IMR-90 (cell line): Measurements from ENCODE around the gene DAB1. TPM values are rescaled to one million over a fixed set of nuclear protein-coding genes. Genes with fewer than 3 reads are reported as not detected.

ENCODE experiments used
- ATAC-seq: fragments of 200-7000 bp; cut with Tn5 transposase; 2 replicates; pipeline ENCODE4 v1.9.1; 2020; ENCODE audit warnings: low read depth, mild to moderate bottlenecking, moderate library complexity
- BruUV-seq: library from RNA; stranded (reverse); fragments of 400-500 nt; replicated peaks from 2 replicates; lab custom pipeline; 2021; lab: Mats Ljungman, UMichigan
- CTCF ChIA-PET: fragments of 300-600 bp; formaldehyde crosslinking; extraction: SDS; loops from one replicate; lab custom pipeline; 2021; ENCODE audit warnings: antibody characterized with exemption; lab: Yijun Ruan, JAX
- POLR2A ChIA-PET: fragments of 300-600 bp; sonication (Branson Sonifier 250); formaldehyde crosslinking; loops from one replicate; lab custom pipeline; 2022; ENCODE audit warnings: antibody characterized with exemption; ENCODE audit not compliant: unreplicated experiment; lab: Charles Lee
- DNase-seq: peaks from one replicate; pipeline ENCODE4 v3.0.0; 2013
- H2AFZ ChIP-seq: replicated peaks from 2 replicates; pipeline ENCODE3; 2013; ENCODE audit warnings: low read length, mild to moderate bottlenecking; ENCODE audit not compliant: poor library complexity
- H2AK5ac ChIP-seq: 2 replicates; pipeline ENCODE4 v1.6.1; 2013; ENCODE audit warnings: low read depth, low read length, inconsistent platforms
- H2AK9ac ChIP-seq: replicated peaks from 2 replicates; pipeline ENCODE3; 2013; ENCODE audit warnings: mild to moderate bottlenecking, low read depth, low read length, moderate library complexity; ENCODE audit not compliant: poor library complexity
- H2BK120ac ChIP-seq: 2 replicates; pipeline ENCODE4 v1.6.1; 2013; ENCODE audit warnings: low read depth, low read length, inconsistent platforms
- H2BK15ac ChIP-seq: 3 replicates; pipeline ENCODE4 v1.6.1; 2013; ENCODE audit warnings: low read depth, low read length, inconsistent platforms
- H2BK20ac ChIP-seq: 2 replicates; pipeline ENCODE4 v1.6.1; 2013; ENCODE audit warnings: low read depth, mild to moderate bottlenecking, inconsistent platforms, low read length, moderate library complexity
- H2BK5ac ChIP-seq: 2 replicates; pipeline ENCODE4 v1.6.1; 2013; ENCODE audit warnings: mild to moderate bottlenecking, low read depth, low read length, inconsistent platforms; ENCODE audit not compliant: poor library complexity, severe bottlenecking
- H3K14ac ChIP-seq: replicated peaks from 2 replicates; pipeline ENCODE4 v1.6.1; 2013; ENCODE audit warnings: low read depth, low read length, inconsistent platforms
- H3K18ac ChIP-seq: 2 replicates; pipeline ENCODE4 v1.6.1; 2013; ENCODE audit warnings: low read depth, low read length, control low read depth
- H3K23ac ChIP-seq: 2 replicates; pipeline ENCODE4 v1.6.1; 2013; ENCODE audit warnings: low read depth, low read length, inconsistent platforms
- H3K27ac ChIP-seq: 2 replicates; pipeline ENCODE4 v1.5.1; 2013; ENCODE audit warnings: mild to moderate bottlenecking, control low read depth, low read length; ENCODE audit not compliant: insufficient read depth
- H3K27me3 ChIP-seq: 2 replicates; pipeline ENCODE4 v1.6.1; 2013; ENCODE audit warnings: low read length; ENCODE audit not compliant: control insufficient read depth, insufficient read depth
- H3K36me3 ChIP-seq: 2 replicates; pipeline ENCODE4 v1.6.1; 2013; ENCODE audit warnings: low read length, mixed read lengths; ENCODE audit not compliant: control insufficient read depth, insufficient read depth
- H3K4ac ChIP-seq: 2 replicates; pipeline ENCODE4 v1.6.1; 2013; ENCODE audit warnings: low read depth, low read length, inconsistent platforms
- H3K4me1 ChIP-seq: 2 replicates; pipeline ENCODE4 v1.6.1; 2013; ENCODE audit warnings: low read length, mixed read lengths; ENCODE audit not compliant: control insufficient read depth, insufficient read depth
- H3K4me2 ChIP-seq: 2 replicates; pipeline ENCODE4 v1.6.1; 2013; ENCODE audit warnings: low read depth, mild to moderate bottlenecking, control low read depth, low read length, moderate library complexity
- H3K4me3 ChIP-seq: 2 replicates; pipeline ENCODE4 v1.5.1; 2013; ENCODE audit warnings: low read depth, mild to moderate bottlenecking, control low read depth, low read length, moderate library complexity; ENCODE audit not compliant: insufficient read depth
- H3K56ac ChIP-seq: 2 replicates; pipeline ENCODE4 v1.6.1; 2013; ENCODE audit warnings: low read length, inconsistent platforms; ENCODE audit not compliant: insufficient read depth; ENCODE audit errors: extremely low read depth
- H3K79me1 ChIP-seq, 2 experiments: 2 replicates each; pipeline ENCODE4 v1.6.1; 2013; ENCODE audit warnings: low read length in 2 of 2, inconsistent platforms in 1 of 2, low read depth in 1 of 2
- H3K9ac ChIP-seq: 2 replicates; pipeline ENCODE4 v1.6.1; 2013; ENCODE audit warnings: low read depth, low read length, control low read depth
- H3K9me1 ChIP-seq: 2 replicates; pipeline ENCODE4 v1.6.1; 2013; ENCODE audit warnings: low read length, inconsistent platforms; ENCODE audit not compliant: insufficient read depth
- H3K9me3 ChIP-seq: 2 replicates; pipeline ENCODE4 v1.6.1; 2013; ENCODE audit warnings: low read length; ENCODE audit not compliant: control insufficient read depth, insufficient read depth
- H4K20me1 ChIP-seq: 2 replicates; pipeline ENCODE4 v1.6.1; 2013; ENCODE audit warnings: low read length, inconsistent platforms; ENCODE audit not compliant: insufficient read depth
- H4K5ac ChIP-seq: 2 replicates; pipeline ENCODE4 v1.6.1; 2013; ENCODE audit warnings: mild to moderate bottlenecking, low read depth, low read length, control low read depth
- H4K8ac ChIP-seq, 2 experiments: 2 replicates each; pipeline ENCODE4 v1.6.1; 2013; ENCODE audit warnings: low read depth in 2 of 2, low read length in 2 of 2, control low read depth in 1 of 2, inconsistent platforms in 1 of 2
- H4K91ac ChIP-seq: 2 replicates; pipeline ENCODE4 v1.6.1; 2013; ENCODE audit warnings: low read depth, low read length, inconsistent platforms; ENCODE audit not compliant: insufficient read depth
- CTCF ChIP-seq: conservative IDR thresholded peaks from 2 replicates; pipeline ENCODE4 v1.5.1; 2012; ENCODE audit warnings: mild to moderate bottlenecking, low read depth, low read length, improper control_type of control experiment
- MAZ ChIP-seq: IDR thresholded peaks from 2 replicates; pipeline ENCODE4 v1.6.1; 2012; ENCODE audit warnings: low read depth, mild to moderate bottlenecking, low read length, improper control_type of control experiment, moderate library complexity, borderline replicate concordance
- WGBS, 2 experiments: methylation state at CpG; one replicate each; pipeline versions ENCODE4 v1.1.5 to v1.1.7; 2013; ENCODE audit warnings: missing lambda C conversion rate in 2 of 2; ENCODE audit not compliant: insufficient read length in 1 of 2; ENCODE audit errors: extremely low coverage in 2 of 2; 5-methylcytosine and 5-hydroxymethylcytosine counted together
- dilution Hi-C: fragments of 300-500 bp; cut with HindIII; formaldehyde crosslinking; loops from one replicate; pipeline ENCODE4 v1.14.3; 2018; ENCODE audit warnings: low sequenced_read_pairs; ENCODE audit not compliant: unreplicated experiment
- in situ Hi-C: fragments of 300-500 bp; cut with MboI; formaldehyde crosslinking; loops from 3 replicates; pipeline ENCODE4 v1.14.3; 2019; ENCODE audit warnings: low sequenced_read_pairs, inconsistent platforms, mixed read lengths
- intact Hi-C: fragments of 100-400 bp; cut with micrococcal nuclease; formaldehyde crosslinking; loops from 2 replicates; pipeline ENCODE4 v1.10.0; 2022
- polyA plus RNA-seq, 3 experiments: library from polyadenylated mRNA; depleted of rRNA; stranded (reverse); fragments of >200 nt; gene quantifications; 2 replicates each; pipeline ENCODE4 v1.2.3, GENCODE V29; 2012; ENCODE audit warnings: low replicate concordance in 1 of 3
- total RNA-seq: library from RNA; depleted of rRNA; stranded (reverse); fragments of >200 nt; gene quantifications from 2 replicates; pipeline ENCODE4 v1.2.3, GENCODE V29; 2012

The DAB1 gene
- total and polyA plus RNA-seq, 2 of the 4 experiments (the other 2 are of a cell fraction) = 0.18 to 0.41 TPM

GRCh38 chr1:57072401-57073110, 351.3 kb downstream of the DAB1 start:
- Histone ChIP-seq H3K27ac (no peak overlapping the region), H4K91ac (no peak overlapping the region), H4K20me1 (no peaks in the 10 kb centered on the region), H2BK5ac (no peak overlapping the region), H3K23ac (no peak overlapping the region), H3K4me2 (no peak overlapping the region), H3K36me3 (no peaks in the 10 kb centered on the region), H2BK120ac (no peak overlapping the region), H2AK9ac (no peak overlapping the region), H3K18ac (no peak overlapping the region), H3K4me1 (peaks cover 1% of the 10 kb centered on the region; the same call in 1 of the 2 replicates), H3K56ac (no peak overlapping the region), H4K8ac (no peak overlapping the region), H2AK5ac (no peak overlapping the region), H3K9me3 (no peaks in the 10 kb centered on the region), H2BK20ac (no peak overlapping the region), H3K9me1 (no peaks in the 10 kb centered on the region), H3K14ac (no peak overlapping the region), H4K5ac (no peak overlapping the region), H2BK15ac (no peak overlapping the region), H3K79me1 (no peaks in the 10 kb centered on the region), H2AFZ (no peak overlapping the region), H3K4ac (no peak overlapping the region), H3K9ac (no peak overlapping the region), H3K27me3 (no peaks in the 10 kb centered on the region), H3K4me3 (no peak overlapping the region)
- ChIA-PET CTCF (no interaction called here), POLR2A (no interaction called here)
- ATAC-seq (0 out of 2 replicates have a peak, but pooled peaks have one; percentile 48), DNase-seq (no peak)
- BruUV-seq = no TSS peak
- 63% methylated on average over 1 of the region's 8 CpGs; no CpG with 5 or more reads in 1 of the 2 experiments for WGBS, 2 experiments
- in situ Hi-C loops (no loop called here), intact Hi-C loops (no loop called here), dilution Hi-C loops (no loop called here)
- TF ChIP-seq MAZ = no peak
- 0 out of 2 replicates have a peak, but pooled peaks have one; percentile 11 for TF ChIP-seq CTCF
